ENCODE measurements around the gene TBC1D20. TPM values are rescaled to one million over a fixed set of nuclear protein-coding genes. Genes with fewer than 3 reads are reported as not detected.

The TBC1D20 gene
- total and polyA plus RNA-seq, 2 experiments from 2014 or later: 4.8 to 15.0 TPM

DNA sequence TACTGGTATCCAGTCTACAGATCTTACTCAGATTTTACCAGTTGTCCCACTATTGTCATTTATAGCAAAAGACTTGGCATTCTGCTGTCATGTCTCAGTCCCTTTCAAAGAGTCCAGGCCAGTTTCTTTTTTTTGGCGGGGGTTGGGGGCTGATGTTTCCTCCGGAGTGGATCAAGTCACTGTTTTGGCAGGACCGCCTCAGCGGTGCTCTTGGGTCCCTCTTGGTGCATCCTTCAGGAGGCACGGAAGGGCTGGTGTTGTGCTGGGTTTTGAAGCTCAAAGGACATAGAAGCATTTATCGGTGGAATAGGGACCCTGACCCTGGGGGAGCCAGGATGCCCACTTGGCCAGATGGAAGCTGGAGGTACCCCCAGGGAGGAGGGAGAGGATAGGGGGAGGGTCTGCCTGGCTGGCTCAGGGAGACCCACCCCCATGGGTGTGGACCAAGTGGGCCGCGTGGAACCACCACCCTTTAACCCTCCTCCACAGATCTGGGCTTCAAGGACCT lies 43.4 kb downstream of the TBC1D20 start:
- H3K36me3 Mint-ChIP-seq (ENCODE audit: low read depth): peaks cover 53% of the 10 kb centered on the region
- no peak overlapping the region for H2AFZ ChIP-seq
- no peak overlapping the region for H3K4me2 ChIP-seq

DNA sequence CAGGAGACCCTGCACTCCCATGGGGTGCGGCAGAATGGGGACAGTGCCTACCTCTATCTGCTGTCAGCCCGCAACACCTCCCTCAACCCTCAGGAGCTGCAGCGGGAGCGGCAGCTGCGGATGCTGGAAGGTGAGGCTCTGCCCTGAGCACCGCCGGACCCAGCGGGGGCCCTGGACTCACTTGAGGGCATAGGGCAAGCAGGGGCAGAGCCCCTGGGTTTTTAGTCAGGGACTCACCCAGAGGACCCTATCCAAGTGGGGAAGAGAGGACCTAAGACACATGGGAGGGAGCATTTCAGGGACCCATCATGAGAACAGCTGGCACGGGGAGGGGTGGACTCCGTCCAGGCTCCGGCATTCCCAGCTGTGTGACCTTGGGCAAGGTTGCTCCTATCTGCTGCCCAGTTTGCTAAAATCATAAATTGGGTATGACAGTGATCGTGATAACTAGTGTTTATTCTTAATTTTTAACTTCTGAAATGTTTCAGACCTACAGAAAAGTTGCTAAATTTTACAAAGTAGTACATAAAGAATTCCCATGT lies 44.5 kb downstream of the TBC1D20 start:
- H3K36me3 ChIP-seq (ENCODE audit: insufficient read depth): peaks cover 15% of the 10 kb centered on the region
- no peak overlapping the region for H2AFZ ChIP-seq
- H3K36me3 Mint-ChIP-seq (ENCODE audit: low read depth): peaks cover 56% of the 10 kb centered on the region
- no peak for DNase-seq (ENCODE audit: low spot score)
- H3K27me3 ChIP-seq (ENCODE audit: insufficient read depth): no peaks in the 10 kb centered on the region
- ATAC-seq: no peak
- peaks cover 10% of the 10 kb centered on the region for H3K27me3 Mint-ChIP-seq (ENCODE audit: insufficient read depth, low read depth, poor library complexity)
- H3F3A ChIP-seq (replicated peaks; ENCODE audit: low read depth): no peaks in the 10 kb centered on the region
- H3K4me3 Mint-ChIP-seq: no peak overlapping the region
- no peaks in the 10 kb centered on the region for H3K4me1 ChIP-seq (ENCODE audit: insufficient read depth)
- peaks cover 8% of the 10 kb centered on the region; the same call in 1 of the 3 replicates for H3K9me3 Mint-ChIP-seq
- H3K9me2 ChIP-seq (ENCODE audit: insufficient read depth): no peaks in the 10 kb centered on the region
- H3K27ac Mint-ChIP-seq: 0 out of 2 replicates have a peak overlapping the region, but pooled peaks have one; percentile 28
- H3K79me2 ChIP-seq (replicated peaks; ENCODE audit: insufficient read depth): peaks cover 14% of the 10 kb centered on the region
- H3K27ac ChIP-seq (ENCODE audit: low read depth): no peak overlapping the region
- H3K4me3 ChIP-seq: no peak overlapping the region
- H3K4me1 Mint-ChIP-seq: no peaks in the 10 kb centered on the region; the same call in 2 of the 3 replicates
- H4K20me1 ChIP-seq (replicated peaks; ENCODE audit: insufficient read depth): peaks cover 19% of the 10 kb centered on the region
- H3K4me2 ChIP-seq: no peak overlapping the region
- TF ChIP-seq EZH2 (IDR thresholded peaks at IDR 0.05; ENCODE audit: low read depth, unreplicated experiment) (no peak), NANOG (IDR thresholded peaks at IDR 0.05; ENCODE audit: borderline replicate concordance) (no peak), POLR2AphosphoS5 (IDR thresholded peaks at IDR 0.05; ENCODE audit: low read depth) (no peak), STAT1 (IDR thresholded peaks at IDR 0.05; ENCODE audit: unreplicated experiment) (no peak)
- TF ChIP-seq, protein P1, sequence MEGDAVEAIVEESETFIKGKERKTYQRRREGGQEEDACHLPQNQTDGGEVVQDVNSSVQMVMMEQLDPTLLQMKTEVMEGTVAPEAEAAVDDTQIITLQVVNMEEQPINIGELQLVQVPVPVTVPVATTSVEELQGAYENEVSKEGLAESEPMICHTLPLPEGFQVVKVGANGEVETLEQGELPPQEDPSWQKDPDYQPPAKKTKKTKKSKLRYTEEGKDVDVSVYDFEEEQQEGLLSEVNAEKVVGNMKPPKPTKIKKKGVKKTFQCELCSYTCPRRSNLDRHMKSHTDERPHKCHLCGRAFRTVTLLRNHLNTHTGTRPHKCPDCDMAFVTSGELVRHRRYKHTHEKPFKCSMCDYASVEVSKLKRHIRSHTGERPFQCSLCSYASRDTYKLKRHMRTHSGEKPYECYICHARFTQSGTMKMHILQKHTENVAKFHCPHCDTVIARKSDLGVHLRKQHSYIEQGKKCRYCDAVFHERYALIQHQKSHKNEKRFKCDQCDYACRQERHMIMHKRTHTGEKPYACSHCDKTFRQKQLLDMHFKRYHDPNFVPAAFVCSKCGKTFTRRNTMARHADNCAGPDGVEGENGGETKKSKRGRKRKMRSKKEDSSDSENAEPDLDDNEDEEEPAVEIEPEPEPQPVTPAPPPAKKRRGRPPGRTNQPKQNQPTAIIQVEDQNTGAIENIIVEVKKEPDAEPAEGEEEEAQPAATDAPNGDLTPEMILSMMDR (conservative IDR thresholded peaks at IDR 0.05; ENCODE audit: low read depth in 2 of 2): no peak

More for the DNA sequence above, 43.4 kb downstream of the TBC1D20 start:
- DNase-seq (ENCODE audit: low spot score): no peak
- H3K27me3 ChIP-seq (ENCODE audit: insufficient read depth): no peaks in the 10 kb centered on the region
- H3K27ac Mint-ChIP-seq: no peak overlapping the region
- H3K4me1 Mint-ChIP-seq: no peaks in the 10 kb centered on the region; the same call in 2 of the 3 replicates
- TF ChIP-seq POLR2AphosphoS5 (IDR thresholded peaks at IDR 0.05; ENCODE audit: low read depth) (no peak), STAT1 (IDR thresholded peaks at IDR 0.05; ENCODE audit: unreplicated experiment) (no peak), EZH2 (IDR thresholded peaks at IDR 0.05; ENCODE audit: low read depth, unreplicated experiment) (no peak), CREB1 (CRISPR knock-in tag; IDR thresholded peaks at IDR 0.05; ENCODE audit: low read depth) (no peak), ZNF331 (CRISPR knock-in tag; IDR thresholded peaks at IDR 0.05; ENCODE audit: low read depth) (no peak), NANOG (IDR thresholded peaks at IDR 0.05; ENCODE audit: borderline replicate concordance) (no peak), EZH2phosphoT487 (IDR thresholded peaks at IDR 0.05; ENCODE audit: unreplicated experiment) (no peak)
- TF ChIP-seq, protein P2, sequence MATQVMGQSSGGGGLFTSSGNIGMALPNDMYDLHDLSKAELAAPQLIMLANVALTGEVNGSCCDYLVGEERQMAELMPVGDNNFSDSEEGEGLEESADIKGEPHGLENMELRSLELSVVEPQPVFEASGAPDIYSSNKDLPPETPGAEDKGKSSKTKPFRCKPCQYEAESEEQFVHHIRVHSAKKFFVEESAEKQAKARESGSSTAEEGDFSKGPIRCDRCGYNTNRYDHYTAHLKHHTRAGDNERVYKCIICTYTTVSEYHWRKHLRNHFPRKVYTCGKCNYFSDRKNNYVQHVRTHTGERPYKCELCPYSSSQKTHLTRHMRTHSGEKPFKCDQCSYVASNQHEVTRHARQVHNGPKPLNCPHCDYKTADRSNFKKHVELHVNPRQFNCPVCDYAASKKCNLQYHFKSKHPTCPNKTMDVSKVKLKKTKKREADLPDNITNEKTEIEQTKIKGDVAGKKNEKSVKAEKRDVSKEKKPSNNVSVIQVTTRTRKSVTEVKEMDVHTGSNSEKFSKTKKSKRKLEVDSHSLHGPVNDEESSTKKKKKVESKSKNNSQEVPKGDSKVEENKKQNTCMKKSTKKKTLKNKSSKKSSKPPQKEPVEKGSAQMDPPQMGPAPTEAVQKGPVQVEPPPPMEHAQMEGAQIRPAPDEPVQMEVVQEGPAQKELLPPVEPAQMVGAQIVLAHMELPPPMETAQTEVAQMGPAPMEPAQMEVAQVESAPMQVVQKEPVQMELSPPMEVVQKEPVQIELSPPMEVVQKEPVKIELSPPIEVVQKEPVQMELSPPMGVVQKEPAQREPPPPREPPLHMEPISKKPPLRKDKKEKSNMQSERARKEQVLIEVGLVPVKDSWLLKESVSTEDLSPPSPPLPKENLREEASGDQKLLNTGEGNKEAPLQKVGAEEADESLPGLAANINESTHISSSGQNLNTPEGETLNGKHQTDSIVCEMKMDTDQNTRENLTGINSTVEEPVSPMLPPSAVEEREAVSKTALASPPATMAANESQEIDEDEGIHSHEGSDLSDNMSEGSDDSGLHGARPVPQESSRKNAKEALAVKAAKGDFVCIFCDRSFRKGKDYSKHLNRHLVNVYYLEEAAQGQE (IDR thresholded peaks at IDR 0.05; ENCODE audit: unreplicated experiment): no peak
- H3K27ac ChIP-seq (ENCODE audit: low read depth): no peak overlapping the region
- H3K9me2 ChIP-seq (ENCODE audit: insufficient read depth): no peaks in the 10 kb centered on the region
- H3K36me3 ChIP-seq (ENCODE audit: insufficient read depth): peaks cover 11% of the 10 kb centered on the region; the same call in 1 of the 2 replicates
- no peak overlapping the region; the same call in 2 of the 3 replicates for H3K4me3 Mint-ChIP-seq
- H3K4me3 ChIP-seq: no peak overlapping the region
- no peak for ATAC-seq
- no peaks in the 10 kb centered on the region for H3K4me1 ChIP-seq (ENCODE audit: insufficient read depth)
- peaks cover 3% of the 10 kb centered on the region; the same call in 1 of the 2 replicates for H3K79me2 ChIP-seq (replicated peaks; ENCODE audit: insufficient read depth)
- H4K20me1 ChIP-seq (replicated peaks; ENCODE audit: insufficient read depth): peaks cover 11% of the 10 kb centered on the region; the same call in 1 of the 2 replicates
- no peaks in the 10 kb centered on the region for H3F3A ChIP-seq (replicated peaks; ENCODE audit: low read depth)
- H3K9me3 Mint-ChIP-seq: peaks cover 8% of the 10 kb centered on the region; the same call in 1 of the 3 replicates
- peaks cover 10% of the 10 kb centered on the region for H3K27me3 Mint-ChIP-seq (ENCODE audit: insufficient read depth, low read depth, poor library complexity)

Measured in GM23338 (cell line).